ENCODE measurements around the gene C1orf87.

DNA sequence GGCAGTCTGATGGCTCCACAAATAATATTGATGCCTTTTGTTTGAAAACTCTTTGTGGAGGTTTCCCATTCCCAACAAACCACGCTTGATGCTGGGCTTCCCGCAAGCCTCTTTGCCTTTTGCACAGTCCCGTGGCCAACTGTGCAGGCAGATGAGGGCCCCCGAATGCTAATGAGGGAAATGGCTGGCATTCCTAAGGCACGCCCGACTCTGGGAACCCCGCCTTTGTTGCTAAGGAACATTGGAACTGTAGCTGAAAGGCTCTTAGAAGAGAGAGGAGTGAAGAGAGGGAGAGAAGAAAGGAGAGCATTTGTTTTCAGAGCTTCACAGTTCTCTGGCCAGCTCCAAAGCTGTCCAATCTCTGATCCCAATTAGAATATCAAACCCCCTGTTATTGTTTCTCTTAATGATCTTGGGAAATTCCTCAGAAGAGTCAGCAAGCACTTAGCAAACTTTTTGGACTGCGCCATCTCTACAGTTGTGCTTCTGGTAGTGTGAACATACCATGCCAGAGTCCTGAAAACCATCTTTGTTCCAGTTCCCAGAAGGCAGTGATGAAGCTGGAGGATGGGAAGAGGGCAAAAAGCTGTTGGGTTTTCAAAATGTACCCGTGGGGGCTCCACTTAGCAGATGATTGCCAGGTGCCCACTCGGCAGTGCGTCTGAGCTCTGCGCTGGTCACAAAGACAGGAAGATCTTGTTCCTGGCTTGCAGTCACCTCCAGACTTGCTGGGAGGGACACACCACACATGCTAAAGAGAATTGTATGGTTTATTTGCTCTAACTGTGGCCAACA, 86.9 kb downstream of the C1orf87 start:
- TF ChIP-seq, protein P1, sequence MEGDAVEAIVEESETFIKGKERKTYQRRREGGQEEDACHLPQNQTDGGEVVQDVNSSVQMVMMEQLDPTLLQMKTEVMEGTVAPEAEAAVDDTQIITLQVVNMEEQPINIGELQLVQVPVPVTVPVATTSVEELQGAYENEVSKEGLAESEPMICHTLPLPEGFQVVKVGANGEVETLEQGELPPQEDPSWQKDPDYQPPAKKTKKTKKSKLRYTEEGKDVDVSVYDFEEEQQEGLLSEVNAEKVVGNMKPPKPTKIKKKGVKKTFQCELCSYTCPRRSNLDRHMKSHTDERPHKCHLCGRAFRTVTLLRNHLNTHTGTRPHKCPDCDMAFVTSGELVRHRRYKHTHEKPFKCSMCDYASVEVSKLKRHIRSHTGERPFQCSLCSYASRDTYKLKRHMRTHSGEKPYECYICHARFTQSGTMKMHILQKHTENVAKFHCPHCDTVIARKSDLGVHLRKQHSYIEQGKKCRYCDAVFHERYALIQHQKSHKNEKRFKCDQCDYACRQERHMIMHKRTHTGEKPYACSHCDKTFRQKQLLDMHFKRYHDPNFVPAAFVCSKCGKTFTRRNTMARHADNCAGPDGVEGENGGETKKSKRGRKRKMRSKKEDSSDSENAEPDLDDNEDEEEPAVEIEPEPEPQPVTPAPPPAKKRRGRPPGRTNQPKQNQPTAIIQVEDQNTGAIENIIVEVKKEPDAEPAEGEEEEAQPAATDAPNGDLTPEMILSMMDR (conservative IDR thresholded peaks at IDR 0.05; ENCODE audit: low read length) = no peak
- no peak for TF ChIP-seq EZH2phosphoT487 (IDR thresholded peaks at IDR 0.05; ENCODE audit: borderline replicate concordance)
